Motor neuron (in vitro differentiated cells): Measurements from ENCODE around the gene SLBP. TPM values are rescaled to one million over a fixed set of nuclear protein-coding genes. Genes with fewer than 3 reads are reported as not detected.

Experiments used
- ATAC-seq, 8 experiments: fragments of 200-7000 bp; cut with Tn5 transposase; replicated peaks in 6 of 8; 2 replicates each; pipeline ENCODE4 v1.8.0; 2021; ENCODE audit warnings: mild to moderate bottlenecking in 8 of 8, moderate library complexity in 8 of 8
- H3K27ac ChIP-seq, 2 donors: fragments of 250-450 bp; sonication (Bioruptor Pico); 2 replicates each; pipeline ENCODE4 v1.9.0; 2021; ENCODE audit warnings: antibody characterized with exemption in 2 of 2, mild to moderate bottlenecking in 2 of 2, moderate library complexity in 1 of 2
- H3K4me1 ChIP-seq, 2 donors: fragments of 250-450 bp; sonication (Bioruptor Pico); replicated peaks in 1 of 2; 2 replicates each; pipeline ENCODE4 v1.6.1; 2021; ENCODE audit warnings: antibody characterized with exemption in 2 of 2, mild to moderate bottlenecking in 2 of 2, moderate library complexity in 1 of 2
- H3K4me3 ChIP-seq, 5 donors: fragments of 250-450 bp; sonication (Bioruptor Pico); 2 replicates each; pipeline ENCODE4 v1.9.0; 2021; ENCODE audit warnings: antibody characterized with exemption in 5 of 5, mild to moderate bottlenecking in 5 of 5, moderate library complexity in 4 of 5
- WGBS, 10 experiments: fragments of 450-650 bp; shearing (Covaris generic); methylation state at CpG; one replicate each; pipeline ENCODE4 v1.0.0; 2022; 5-methylcytosine and 5-hydroxymethylcytosine counted together
- in situ Hi-C, 9 experiments: fragments of 400-800 bp; cut with MboI; loops; one replicate each; pipeline ENCODE4 v1.15.0; 2021; ENCODE audit warnings: low sequenced_read_pairs in 9 of 9, low pct_unique_long_range_greater_than_20kb in 2 of 9; ENCODE audit not compliant: unreplicated experiment in 9 of 9
- total RNA-seq, 8 experiments: library from RNA; unstranded; fragments of 300-600 nt; gene quantifications; 2 replicates each; pipeline versions ENCODE4 v1.2.3 to v1.2.4, GENCODE V29; 2022

SLBP gene
- total RNA-seq, 8 experiments from 2014 or later = 33.9 to 88.1 (median 44.2) TPM

- H3K27ac ChIP-seq = no peak overlapping the region
- in situ Hi-C loops = loop anchor here in 1 of 9 experiments (10.0 kb wide), 1 partner anchor 61 kb away; no protein-coding TSS in a partner anchor
- no peak overlapping the region for H3K4me3 ChIP-seq
- ATAC-seq = no peak
- WGBS, 10 experiments = 80 to 100% (median 81%) methylated on average over 1 to 6 of the region's 15 CpGs; no CpG with 5 or more reads in 6 of the 10 experiments
- peaks cover 19 to 56% of the 10 kb centered on the region in 2 donors for H3K4me1 ChIP-seq
Measured at GRCh38 chr4:1753697-1754311, 41.7 kb upstream of the SLBP start.

- ATAC-seq = no peak
- H3K4me3 ChIP-seq = no peak overlapping the region
- no CpG with 5 or more reads among the region's 10 CpGs for WGBS, 10 experiments
- H3K4me1 ChIP-seq = peaks cover 19 to 56% of the 10 kb centered on the region in 2 donors
- H3K27ac ChIP-seq = no peak overlapping the region
- in situ Hi-C loops = loop anchor here in 1 of 9 experiments (10.0 kb wide), 1 partner anchor 62 kb away; no protein-coding TSS in a partner anchor
Measured at GRCh38 chr4:1753294-1753696, 41.2 kb upstream of the SLBP start.

GRCh38 chr4:1752284-1753041 is 40.3 kb upstream of the SLBP start:
- Histone ChIP-seq H3K4me3 (no peak overlapping the region), H3K27ac (no peak overlapping the region), H3K4me1 (peaks cover 13 to 50% of the 10 kb centered on the region in 2 donors)
- in situ Hi-C loops = loop anchor here in 1 of 9 experiments (10.0 kb wide), 1 partner anchor 62 kb away; no protein-coding TSS in a partner anchor
- ATAC-seq = peak in 1 of 8 experiments; percentile 1
- WGBS, 10 experiments = 80 to 89% methylated on average over 3 to 4 of the region's 35 CpGs; no CpG with 5 or more reads in 8 of the 10 experiments

GRCh38 chr4:1751919-1752283 is 39.8 kb upstream of the SLBP start:
- peak in 2 of 8 experiments; percentile 1 for ATAC-seq
- no peak overlapping the region for H3K27ac ChIP-seq
- in situ Hi-C loops = loop anchor here in 1 of 9 experiments (10.0 kb wide), 1 partner anchor 63 kb away; no protein-coding TSS in a partner anchor
- no peak overlapping the region for H3K4me3 ChIP-seq
- 33% methylated on average over 1 of the region's 8 CpGs; no CpG with 5 or more reads in 9 of the 10 experiments for WGBS, 10 experiments
- peaks cover 13 to 45% of the 10 kb centered on the region in 2 donors for H3K4me1 ChIP-seq

GRCh38 chr4:1751155-1751918 is 39.2 kb upstream of the SLBP start:
- 60 to 100% (median 77%) methylated on average over 1 to 3 of the region's 31 CpGs; no CpG with 5 or more reads in 6 of the 10 experiments for WGBS, 10 experiments
- Histone ChIP-seq H3K4me3 (no peak overlapping the region), H3K4me1 (peaks cover 13 to 46% of the 10 kb centered on the region in 2 donors), H3K27ac (no peak overlapping the region)
- in situ Hi-C loops = loop anchor here in 1 of 9 experiments (10.0 kb wide), 1 partner anchor 63 kb away; no protein-coding TSS in a partner anchor
- ATAC-seq = no peak

GRCh38 chr4:1750381-1751154 is 38.4 kb upstream of the SLBP start:
- WGBS, 10 experiments = 80 to 100% (median 100%) methylated on average over 1 to 2 of the region's 18 CpGs; no CpG with 5 or more reads in 6 of the 10 experiments
- ATAC-seq = no peak
- in situ Hi-C loops = loop anchor here in 1 of 9 experiments (10.0 kb wide), 1 partner anchor 64 kb away; no protein-coding TSS in a partner anchor
- Histone ChIP-seq H3K4me3 (no peak overlapping the region), H3K4me1 (peaks cover 8 to 43% of the 10 kb centered on the region in 2 donors), H3K27ac (no peak overlapping the region)

GRCh38 chr4:1749826-1750225 is 37.7 kb upstream of the SLBP start:
- WGBS, 10 experiments = 80% methylated on average over 2 of the region's 14 CpGs; no CpG with 5 or more reads in 9 of the 10 experiments
- ATAC-seq = peak in 3 of 8 experiments; percentile 10 to 35 (median 29)
- in situ Hi-C loops = loop anchor here in 2 of 9 experiments (10.0 to 25.0 kb wide), 2 partner anchors 65 to 388 kb away; no protein-coding TSS in a partner anchor

GRCh38 chr4:1749370-1749769 is 37.3 kb upstream of the SLBP start:
- WGBS, 10 experiments = no CpG with 5 or more reads among the region's 3 CpGs
- Histone ChIP-seq H3K27ac (no peak overlapping the region), H3K4me1 (peaks cover 8 to 43% of the 10 kb centered on the region in 2 donors), H3K4me3 (no peak overlapping the region)
- ATAC-seq = peak in 5 of 8 experiments; percentile 11 to 43 (median 12)
- in situ Hi-C loops = loop anchor here in 1 of 9 experiments (25.0 kb wide), 1 partner anchor 387 kb away; no protein-coding TSS in a partner anchor

More at GRCh38 chr4:1749826-1750225, 37.7 kb upstream of the SLBP start:
- Histone ChIP-seq H3K27ac (no peak overlapping the region), H3K4me3 (no peak overlapping the region), H3K4me1 (peaks cover 8 to 43% of the 10 kb centered on the region in 2 donors)

GRCh38 chr4:1748465-1748995 is 36.4 kb upstream of the SLBP start:
- peak overlapping the region in 1 of 5 donors; percentile 10 for H3K4me3 ChIP-seq
- H3K4me1 ChIP-seq = peaks cover 6 to 36% of the 10 kb centered on the region in 2 donors
- ATAC-seq = peak; percentile 59 to 77 (median 65)
- no peak overlapping the region for H3K27ac ChIP-seq
- in situ Hi-C loops = loop anchor here in 1 of 9 experiments (25.0 kb wide), 1 partner anchor 386 kb away; no protein-coding TSS in a partner anchor
- WGBS, 10 experiments = 0 to 44% methylated on average over 1 to 3 of the region's 29 CpGs; no CpG with 5 or more reads in 8 of the 10 experiments

GRCh38 chr4:1747603-1747967 is 35.5 kb upstream of the SLBP start:
- Histone ChIP-seq H3K27ac (no peak overlapping the region), H3K4me1 (peaks cover 6 to 33% of the 10 kb centered on the region in 2 donors), H3K4me3 (no peak overlapping the region)
- in situ Hi-C loops = loop anchor here in 1 of 9 experiments (25.0 kb wide), 1 partner anchor 385 kb away; no protein-coding TSS in a partner anchor
- ATAC-seq = no peak
- 72% methylated on average over 5 of the region's 16 CpGs; no CpG with 5 or more reads in 9 of the 10 experiments for WGBS, 10 experiments

- Histone ChIP-seq H3K4me3 (no peak overlapping the region), H3K4me1 (peaks cover 6 to 27% of the 10 kb centered on the region in 2 donors), H3K27ac (no peak overlapping the region)
- WGBS, 10 experiments = 96 to 100% (median 100%) methylated on average over 2 to 9 of the region's 33 CpGs; no CpG with 5 or more reads in 7 of the 10 experiments
- in situ Hi-C loops = loop anchor here in 1 of 9 experiments (25.0 kb wide), 1 partner anchor 385 kb away; no protein-coding TSS in a partner anchor
- no peak for ATAC-seq
Measured at GRCh38 chr4:1746919-1747602, 34.9 kb upstream of the SLBP start.
